ENCODE data around the gene ZGRF1.
"Not testable (repeated sequence)": the region's sequence is repeated elsewhere in the genome, so short reads cannot be mapped to it uniquely, and the experiment has no call there.

Gene ZGRF1

DNA sequence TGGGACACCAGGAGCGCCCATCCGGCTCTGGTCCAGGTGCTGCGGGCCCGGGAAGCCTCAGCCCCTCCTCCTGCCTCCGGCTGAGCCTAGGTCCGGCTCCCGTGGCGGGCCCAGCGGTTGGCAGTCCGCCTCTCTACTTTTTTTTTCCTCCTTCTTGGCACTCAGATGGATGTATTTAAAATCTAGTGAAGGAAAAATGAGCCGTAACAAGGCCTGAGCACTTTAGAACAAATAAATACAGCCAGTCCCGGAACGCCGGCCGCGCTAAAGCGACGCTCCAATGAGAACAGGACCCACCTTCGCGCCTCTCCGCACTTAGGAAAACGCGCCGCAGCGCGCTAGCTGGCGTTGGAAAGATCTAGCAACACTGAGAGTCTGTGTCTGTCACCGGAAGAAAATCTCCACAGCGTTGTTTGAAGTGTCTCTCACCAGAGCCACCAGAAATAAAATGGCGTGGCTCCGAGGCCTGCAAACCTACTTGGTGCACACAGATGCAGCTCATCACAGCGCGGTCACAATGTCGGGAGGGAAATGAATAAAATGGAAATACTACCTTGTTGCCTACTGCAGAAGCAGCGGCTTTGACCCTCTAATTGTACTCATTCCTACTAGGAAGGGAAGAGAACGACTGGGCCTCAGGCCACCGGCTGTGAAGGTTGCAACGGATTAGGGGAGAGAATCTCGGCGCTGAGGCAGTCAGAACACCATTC lies 125.5 kb downstream of the ZGRF1 start:
- DNase-seq (ENCODE audit: insufficient read length, low spot score) (no peak), FAIRE-seq (no peak)
- no peak for TF ChIP-seq POLR2A (IDR thresholded peaks at IDR 0.05; ENCODE audit: low read depth, low read length)

DNA sequence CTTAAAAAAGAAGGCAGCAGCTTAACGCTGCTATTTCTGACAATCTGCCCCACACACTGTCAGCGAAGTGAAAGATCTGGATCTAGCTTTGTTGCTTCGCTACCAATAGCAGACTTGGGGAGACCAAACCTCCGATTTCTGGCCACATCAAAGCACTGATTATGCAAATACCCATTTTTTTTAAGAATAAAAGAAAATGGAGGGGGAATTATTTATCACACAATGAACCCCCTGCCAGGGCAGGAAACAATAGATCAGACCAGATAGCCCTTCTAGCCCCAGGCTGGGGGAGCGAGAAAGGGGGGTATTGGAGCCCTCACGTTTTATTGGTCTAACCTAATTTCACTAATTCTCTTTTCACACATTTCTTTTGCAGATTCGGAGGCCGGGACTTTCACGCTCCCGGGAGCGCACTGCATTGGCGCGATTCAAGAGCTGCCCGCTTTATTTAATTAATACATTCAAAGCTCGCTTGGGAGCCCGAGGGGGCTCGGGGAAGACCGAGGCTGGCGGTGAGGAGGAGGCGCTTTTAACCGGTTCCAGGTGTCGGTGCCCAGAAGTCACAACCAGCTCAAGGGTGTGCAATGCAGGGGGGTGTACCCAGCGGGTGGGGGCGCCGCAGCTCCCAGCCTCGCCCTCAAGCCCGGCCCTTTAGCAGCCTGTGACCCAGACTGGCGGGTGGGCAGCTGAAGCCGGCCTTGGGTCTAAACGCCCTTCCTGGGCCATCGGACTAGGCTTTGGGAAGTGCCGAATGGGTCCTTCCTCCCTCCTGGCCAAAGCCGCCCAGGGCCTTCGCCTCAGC lies 126.2 kb downstream of the ZGRF1 start:
- TF ChIP-seq POLR2A (IDR thresholded peaks at IDR 0.05; ENCODE audit: low read depth, low read length): no peak
- DNase-seq (ENCODE audit: insufficient read length, low spot score): no peak
- no peak for FAIRE-seq

DNA sequence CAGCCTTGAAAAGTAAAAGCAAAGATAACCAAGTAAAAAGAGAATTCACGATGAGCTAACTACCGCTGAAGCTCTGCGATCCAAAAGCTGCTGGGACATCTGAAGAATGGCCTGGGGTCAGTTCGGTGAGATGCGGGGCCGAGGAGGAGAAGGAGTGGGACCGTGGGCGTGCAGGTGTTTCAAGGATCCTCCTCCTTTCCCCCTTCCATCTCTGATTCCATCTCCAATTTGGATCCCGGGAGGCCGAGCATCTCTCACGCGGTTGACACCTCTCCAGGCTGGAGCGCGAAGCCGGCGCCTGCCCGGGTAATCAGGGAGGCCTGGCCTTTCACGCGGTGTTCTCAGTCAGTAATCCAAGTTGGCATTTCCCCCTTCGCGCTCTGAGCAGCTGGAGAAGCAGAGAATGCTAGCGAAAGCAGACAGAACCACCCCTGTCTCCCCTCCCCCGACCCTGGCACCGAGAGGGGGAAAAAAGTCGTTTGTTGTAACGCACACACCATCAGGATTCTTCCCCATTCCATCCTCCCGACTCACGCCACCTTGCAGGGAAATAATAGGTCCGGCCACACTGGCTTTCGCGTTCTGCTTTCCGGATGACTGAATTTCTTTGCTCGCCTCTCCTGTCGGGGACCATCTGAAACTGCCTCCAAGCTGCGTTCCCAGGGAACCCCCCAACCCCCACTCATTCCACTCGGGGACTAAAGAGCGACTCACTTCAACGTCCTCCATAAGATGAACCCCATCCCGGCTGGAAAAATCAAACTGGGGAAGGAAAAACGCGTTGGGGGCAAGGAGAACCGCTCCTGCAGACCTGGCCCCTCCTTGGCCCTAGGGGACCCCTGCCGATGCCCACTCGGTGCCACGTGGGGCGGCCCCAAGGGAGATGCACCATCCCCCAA lies 127.2 kb downstream of the ZGRF1 start:
- DNase-seq (ENCODE audit: insufficient read length, low spot score) (no peak), FAIRE-seq (no peak)
- no peak for TF ChIP-seq POLR2A (IDR thresholded peaks at IDR 0.05; ENCODE audit: low read depth, low read length)

DNA sequence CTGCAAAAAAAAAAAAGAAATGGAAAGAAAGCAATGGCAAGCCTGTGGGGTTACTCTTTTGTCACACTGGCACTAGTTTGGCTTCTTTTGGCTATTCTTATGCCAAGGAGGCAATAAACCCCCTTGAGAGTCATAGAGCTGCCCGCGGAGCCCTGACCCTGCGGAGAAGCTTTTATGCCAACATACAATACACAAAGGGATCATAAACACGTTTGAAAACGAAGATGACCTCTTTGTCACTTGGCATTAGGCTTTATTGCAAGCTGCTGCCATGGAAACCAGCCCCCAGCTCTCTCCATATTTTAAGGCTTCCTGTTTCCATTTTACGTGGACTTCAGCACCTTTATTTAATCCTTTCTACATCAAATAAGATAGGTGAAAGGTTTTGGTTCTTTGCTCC lies 128.4 kb downstream of the ZGRF1 start:
- no peak for TF ChIP-seq POLR2A (IDR thresholded peaks at IDR 0.05; ENCODE audit: low read depth, low read length)
- FAIRE-seq: no peak
- no peak for DNase-seq (ENCODE audit: insufficient read length, low spot score)

DNA sequence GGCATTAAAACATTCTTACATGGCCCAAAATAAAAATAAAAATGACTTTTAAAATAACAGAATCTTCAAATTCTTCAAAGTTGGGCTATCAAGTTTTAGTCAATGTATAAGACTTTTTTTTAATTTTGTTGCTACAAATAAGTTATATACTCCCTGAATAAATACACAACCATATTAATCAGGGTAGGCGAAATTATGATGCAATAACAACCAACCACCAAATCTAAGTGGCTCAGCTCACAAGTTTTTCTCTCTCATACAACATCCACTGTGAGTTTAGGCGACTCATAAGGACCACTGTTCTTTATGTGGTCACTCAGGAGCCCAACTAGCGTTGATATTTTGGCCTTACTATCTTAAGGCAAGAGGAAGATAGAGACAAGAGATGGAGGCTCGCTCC lies 131.9 kb downstream of the ZGRF1 start:
- FAIRE-seq: no peak
- no peak for TF ChIP-seq POLR2A (IDR thresholded peaks at IDR 0.05; ENCODE audit: low read depth, low read length)
- DNase-seq (ENCODE audit: insufficient read length, low spot score): no peak

DNA sequence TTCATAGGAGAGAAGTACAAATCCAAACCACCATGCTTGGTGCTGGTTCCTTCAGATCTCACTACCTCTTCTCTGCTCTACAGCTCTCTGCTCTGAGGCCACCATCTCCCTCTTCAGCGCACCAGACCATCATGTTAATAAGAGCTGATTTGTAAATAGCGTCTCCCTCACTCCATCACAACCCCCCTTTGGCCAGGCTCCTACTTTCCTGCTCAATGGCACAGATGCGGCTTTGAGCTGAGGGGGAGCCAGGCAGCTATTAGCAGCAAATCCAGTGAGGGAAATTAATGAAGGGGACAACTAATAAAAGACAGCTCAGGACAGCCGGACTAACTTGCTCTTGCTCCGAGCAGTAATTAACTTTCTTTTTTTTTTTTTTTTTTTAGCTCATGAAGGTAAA lies 133.8 kb downstream of the ZGRF1 start:
- DNase-seq (ENCODE audit: insufficient read length, low spot score) (no peak), FAIRE-seq (no peak)
- no peak for TF ChIP-seq POLR2A (IDR thresholded peaks at IDR 0.05; ENCODE audit: low read depth, low read length)

DNA sequence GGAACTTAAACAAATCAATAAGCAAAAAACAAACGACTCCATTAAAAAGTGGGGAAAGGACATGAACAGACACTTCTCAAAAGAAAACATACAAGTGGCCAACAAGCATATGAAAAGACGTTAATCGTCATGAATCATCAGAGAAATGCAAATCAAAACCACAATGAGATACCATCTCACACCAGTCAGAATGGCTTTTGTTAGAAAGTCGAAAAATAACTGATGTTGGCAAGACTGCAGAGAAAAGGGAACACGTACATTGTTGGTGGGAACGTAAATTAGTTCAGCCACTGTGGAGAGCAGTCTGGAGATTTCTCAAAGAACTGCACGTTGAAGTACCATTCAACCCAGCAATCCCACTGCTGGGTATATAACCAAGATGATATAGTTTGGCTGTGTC lies 144.4 kb downstream of the ZGRF1 start:
- FAIRE-seq (no peak), DNase-seq (ENCODE audit: insufficient read length, low spot score) (no peak)
- no peak for TF ChIP-seq POLR2A (IDR thresholded peaks at IDR 0.05; ENCODE audit: low read depth, low read length)

DNA sequence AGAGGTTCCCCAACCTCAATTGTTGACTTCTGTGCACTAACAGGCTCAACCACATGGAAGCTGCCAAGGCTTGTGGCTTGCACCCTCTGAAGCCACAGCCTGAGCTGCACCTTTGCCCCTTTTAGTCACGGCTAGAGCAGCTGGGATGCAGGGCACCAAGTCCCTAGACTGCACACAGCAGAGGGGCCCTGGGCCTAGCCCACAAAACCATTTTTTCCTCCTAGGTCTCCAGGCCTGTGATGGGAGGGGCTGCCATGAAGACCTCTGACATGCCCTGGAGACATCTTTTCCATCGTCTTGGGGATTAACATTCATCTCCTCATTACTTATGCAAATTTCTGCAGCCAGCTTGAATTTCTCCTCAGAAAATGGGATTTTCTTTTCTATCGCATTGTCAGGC lies 145.9 kb downstream of the ZGRF1 start:
- not testable (repeated sequence) for FAIRE-seq; DNase-seq (ENCODE audit: insufficient read length, low spot score)

Data from H54 (cell line).